Body of pancreas (tissue), 4 donors: ENCODE results near the gene PPFIA4.

Experiments used
- POLR2A ChIP-seq, 3 donors: fragments of 450-650 bp; IDR thresholded peaks; one replicate each; pipeline ENCODE4 v1.6.1; 2016; ENCODE audit warnings: antibody characterized with exemption in 3 of 3, mild to moderate bottlenecking in 2 of 3
- TF ChIP-seq, protein P1 (sequence below), 7 experiments: fragments of 450-650 bp in 4 of 7; fragments of 200-600 bp in 3 of 7; sonication (generic) in 3 of 7; IDR thresholded peaks; one replicate each; pipeline ENCODE4 v1.5.1; 2016 to 2019; ENCODE audit warnings: antibody characterized with exemption in 7 of 7

DNA sequence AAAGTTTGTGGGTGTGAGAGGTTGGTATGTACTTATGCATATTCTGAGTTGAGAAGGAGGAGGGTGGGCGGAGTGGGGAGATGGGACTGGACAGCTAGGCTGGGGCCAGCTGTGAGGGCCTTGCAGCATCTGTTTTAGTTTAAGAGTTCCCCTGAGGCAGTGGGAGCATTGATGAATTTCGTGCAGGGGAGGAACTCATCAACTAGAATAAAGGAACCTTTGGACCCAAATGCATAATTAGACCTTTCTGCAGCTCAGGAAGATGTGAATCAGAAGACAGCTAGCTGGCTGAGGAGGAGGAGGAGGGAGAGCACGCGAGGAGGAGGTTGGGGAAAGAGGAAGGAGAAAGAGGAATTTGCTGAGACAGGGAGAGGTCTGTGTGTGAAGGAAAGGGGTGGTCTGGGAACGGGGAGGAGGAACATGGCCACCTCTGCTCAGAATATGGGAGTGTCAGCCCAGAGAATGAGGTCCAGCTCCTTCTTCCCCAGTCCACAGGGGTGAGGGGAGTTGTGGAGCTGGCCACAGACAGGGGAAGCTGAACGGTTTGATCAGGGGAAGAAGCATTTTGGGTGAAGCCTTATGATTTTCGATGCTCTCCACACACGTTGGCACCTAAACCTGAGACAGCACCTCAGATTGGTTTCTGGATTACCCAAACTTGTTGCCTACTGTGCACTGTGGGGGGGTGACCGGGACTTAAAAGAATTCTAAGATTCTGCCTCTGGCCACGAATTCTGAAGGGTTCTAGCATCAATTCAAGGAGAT lies 31.8 kb downstream of the PPFIA4 start:
- TF ChIP-seq POLR2A (IDR thresholded peaks at IDR 0.05), result no peak
- TF ChIP-seq, protein P1, sequence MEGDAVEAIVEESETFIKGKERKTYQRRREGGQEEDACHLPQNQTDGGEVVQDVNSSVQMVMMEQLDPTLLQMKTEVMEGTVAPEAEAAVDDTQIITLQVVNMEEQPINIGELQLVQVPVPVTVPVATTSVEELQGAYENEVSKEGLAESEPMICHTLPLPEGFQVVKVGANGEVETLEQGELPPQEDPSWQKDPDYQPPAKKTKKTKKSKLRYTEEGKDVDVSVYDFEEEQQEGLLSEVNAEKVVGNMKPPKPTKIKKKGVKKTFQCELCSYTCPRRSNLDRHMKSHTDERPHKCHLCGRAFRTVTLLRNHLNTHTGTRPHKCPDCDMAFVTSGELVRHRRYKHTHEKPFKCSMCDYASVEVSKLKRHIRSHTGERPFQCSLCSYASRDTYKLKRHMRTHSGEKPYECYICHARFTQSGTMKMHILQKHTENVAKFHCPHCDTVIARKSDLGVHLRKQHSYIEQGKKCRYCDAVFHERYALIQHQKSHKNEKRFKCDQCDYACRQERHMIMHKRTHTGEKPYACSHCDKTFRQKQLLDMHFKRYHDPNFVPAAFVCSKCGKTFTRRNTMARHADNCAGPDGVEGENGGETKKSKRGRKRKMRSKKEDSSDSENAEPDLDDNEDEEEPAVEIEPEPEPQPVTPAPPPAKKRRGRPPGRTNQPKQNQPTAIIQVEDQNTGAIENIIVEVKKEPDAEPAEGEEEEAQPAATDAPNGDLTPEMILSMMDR (IDR thresholded peaks at IDR 0.05), result no peak
